H9 (cell line): ENCODE data around the gene FUT9. TPM values are rescaled to one million over a fixed set of nuclear protein-coding genes. Genes with fewer than 3 reads are reported as not detected.
A peak's percentile ranks its signal among the peaks of the same experiment; 100 is the strongest.

Source experiments
- DNase-seq: peaks from one replicate; pipeline ENCODE4 v3.0.0-alpha.2; 2017
- H2AFZ ChIP-seq: one replicate; pipeline ENCODE4 v1.6.1; 2013; ENCODE audit warnings: mild to moderate bottlenecking, low read length, control low read depth, moderate library complexity
- H2AK5ac ChIP-seq: 2 replicates; pipeline ENCODE4 v1.6.1; 2013; ENCODE audit warnings: low read length, control low read depth, mixed read lengths; ENCODE audit not compliant: insufficient read length
- H2BK120ac ChIP-seq: one replicate; pipeline ENCODE4 v1.6.1; 2013; ENCODE audit warnings: low read depth, mild to moderate bottlenecking, low read length, control low read depth, inconsistent platforms; ENCODE audit not compliant: poor library complexity, severe bottlenecking
- H2BK12ac ChIP-seq: 2 replicates; pipeline ENCODE4 v1.6.1; 2013; ENCODE audit warnings: low read length, control low read depth, mixed read lengths, low read depth; ENCODE audit not compliant: insufficient read length
- H2BK15ac ChIP-seq: 2 replicates; pipeline ENCODE4 v1.6.1; 2013; ENCODE audit warnings: low read depth, low read length, control low read depth
- H2BK20ac ChIP-seq: one replicate; pipeline ENCODE4 v1.6.1; 2013; ENCODE audit warnings: low read depth, mild to moderate bottlenecking, low read length, control low read depth, inconsistent platforms; ENCODE audit not compliant: poor library complexity, severe bottlenecking
- H2BK5ac ChIP-seq: 2 replicates; pipeline ENCODE4 v1.6.1; 2013; ENCODE audit warnings: low read length, control low read depth, mixed read lengths; ENCODE audit not compliant: insufficient read length
- H3K14ac ChIP-seq: 2 replicates; pipeline ENCODE4 v1.6.1; 2013; ENCODE audit warnings: low read length, control low read depth; ENCODE audit not compliant: insufficient read depth
- H3K18ac ChIP-seq: 2 replicates; pipeline ENCODE4 v1.6.1; 2013; ENCODE audit warnings: low read depth, mild to moderate bottlenecking, mixed read lengths, low read length, control low read depth; ENCODE audit not compliant: insufficient read length
- H3K23ac ChIP-seq: 2 replicates; pipeline ENCODE4 v1.6.1; 2013; ENCODE audit warnings: low read length, control low read depth, mixed read lengths, low read depth; ENCODE audit not compliant: insufficient read length
- H3K23me2 ChIP-seq: 2 replicates; pipeline ENCODE4 v1.6.1; 2013; ENCODE audit warnings: low read depth, mild to moderate bottlenecking, mixed read lengths, low read length, control low read depth; ENCODE audit not compliant: insufficient read length, poor library complexity, severe bottlenecking
- H3K27ac ChIP-seq: 2 replicates; pipeline ENCODE4 v1.5.1; 2013; ENCODE audit warnings: low read length, control low read depth, mixed read lengths, low read depth; ENCODE audit not compliant: insufficient read length
- H3K27me3 ChIP-seq: 2 replicates; pipeline ENCODE4 v1.6.1; 2013; ENCODE audit warnings: low read length, control low read depth, inconsistent platforms; ENCODE audit not compliant: insufficient read depth
- H3K4ac ChIP-seq: 2 replicates; pipeline ENCODE4 v1.6.1; 2013; ENCODE audit warnings: low read depth, mild to moderate bottlenecking, control low read depth, inconsistent platforms, low read length, moderate library complexity
- H3K4me1 ChIP-seq: 2 replicates; pipeline ENCODE4 v1.6.1; 2013; ENCODE audit warnings: low read length, control low read depth, inconsistent platforms; ENCODE audit not compliant: insufficient read depth
- H3K4me2 ChIP-seq: 2 replicates; pipeline ENCODE4 v1.6.1; 2013; ENCODE audit warnings: low read length, control low read depth, mixed read lengths; ENCODE audit not compliant: insufficient read length, insufficient read depth
- H3K56ac ChIP-seq: 2 replicates; pipeline ENCODE4 v1.6.1; 2013; ENCODE audit warnings: low read depth, mild to moderate bottlenecking, mixed read lengths, low read length, control low read depth; ENCODE audit not compliant: insufficient read length
- H3K79me1 ChIP-seq: 2 replicates; pipeline ENCODE4 v1.6.1; 2013; ENCODE audit warnings: low read depth, mild to moderate bottlenecking, moderate library complexity, low read length, control low read depth, inconsistent platforms; ENCODE audit not compliant: insufficient read depth, poor library complexity, severe bottlenecking
- H3K79me2 ChIP-seq: 2 replicates; pipeline ENCODE4 v1.6.1; 2013; ENCODE audit warnings: low read length, control low read depth, inconsistent platforms; ENCODE audit not compliant: insufficient read depth
- H3K9ac ChIP-seq: 2 replicates; pipeline ENCODE4 v1.6.1; 2013; ENCODE audit warnings: low read length, control low read depth, mixed read lengths; ENCODE audit not compliant: insufficient read length; ENCODE audit errors: extremely low read depth
- H3K9me3 ChIP-seq: one replicate; pipeline ENCODE4 v1.6.1; 2013; ENCODE audit warnings: low read depth, low read length, inconsistent platforms; ENCODE audit not compliant: control insufficient read depth
- H3T11ph ChIP-seq: one replicate; pipeline ENCODE4 v1.6.1; 2013; ENCODE audit warnings: mild to moderate bottlenecking, low read length, control low read depth, inconsistent platforms
- H4K20me1 ChIP-seq: one replicate; pipeline ENCODE4 v1.6.1; 2013; ENCODE audit not compliant: control insufficient read depth, insufficient read length, insufficient read depth
- H4K5ac ChIP-seq: 2 replicates; pipeline ENCODE4 v1.6.1; 2013; ENCODE audit warnings: low read depth, mild to moderate bottlenecking, mixed read lengths, low read length, control low read depth; ENCODE audit not compliant: insufficient read length
- H4K8ac ChIP-seq: replicated peaks from 2 replicates; pipeline ENCODE4 v1.6.1; 2013; ENCODE audit warnings: low read length, control low read depth, mixed read lengths, low read depth; ENCODE audit not compliant: insufficient read length
- H4K91ac ChIP-seq: 2 replicates; pipeline ENCODE4 v1.6.1; 2013; ENCODE audit warnings: low read depth, mild to moderate bottlenecking, moderate library complexity, mixed read lengths, low read length, control low read depth; ENCODE audit not compliant: insufficient read length
- H3K27ac Mint-ChIP-seq, 3 experiments: 2 replicates in 2 of 3; 3 replicates in 1 of 3; pipeline ENCODE4 v1.8.0; 2020 to 2021; ENCODE audit warnings: mixed read lengths in 3 of 3, mild to moderate bottlenecking in 1 of 3, moderate library complexity in 1 of 3
- H3K27me3 Mint-ChIP-seq: 2 replicates; pipeline ENCODE4 v1.8.0; 2021; ENCODE audit warnings: low read depth, mild to moderate bottlenecking, moderate library complexity, mixed read lengths
- H3K36me3 Mint-ChIP-seq, 3 experiments: 2 replicates in 2 of 3; 3 replicates in 1 of 3; pipeline ENCODE4 v1.8.0; 2020 to 2021; ENCODE audit warnings: low read depth in 3 of 3, mixed read lengths in 3 of 3; ENCODE audit not compliant: insufficient read depth in 1 of 3
- H3K4me1 Mint-ChIP-seq, 2 experiments: 2 replicates each; pipeline ENCODE4 v1.8.0; 2020; ENCODE audit warnings: mixed read lengths in 2 of 2
- H3K4me3 Mint-ChIP-seq, 2 experiments: 2 replicates in 1 of 2; 3 replicates in 1 of 2; pipeline ENCODE4 v1.8.0; 2020 to 2021; ENCODE audit warnings: mild to moderate bottlenecking in 2 of 2, mixed read lengths in 2 of 2, moderate library complexity in 1 of 2
- H3K9me3 Mint-ChIP-seq, 2 experiments: 2 replicates in 1 of 2; 3 replicates in 1 of 2; pipeline ENCODE4 v1.8.0; 2020; ENCODE audit warnings: mild to moderate bottlenecking in 2 of 2, mixed read lengths in 2 of 2, moderate library complexity in 1 of 2
- WGBS: extraction: QIAGEN DNeasy Blood & Tissue Kit; methylation state at CpG from one replicate; pipeline ENCODE4 v1.1.7; 2013; ENCODE audit warnings: missing lambda C conversion rate, low lambda C conversion rate, mixed read lengths; ENCODE audit not compliant: insufficient read length; ENCODE audit errors: extremely low coverage; 5-methylcytosine and 5-hydroxymethylcytosine counted together
- total RNA-seq: library from RNA; stranded (reverse); gene quantifications from 2 replicates; pipeline ENCODE4 v1.2.1, GENCODE V29; 2021
- TF ChIP-seq, protein P1 (sequence below): fragments of 200-600 bp; sonication (generic); conservative IDR thresholded peaks from 3 replicates; pipeline ENCODE4 v1.8.0; 2021; ENCODE audit warnings: antibody characterized with exemption, mild to moderate bottlenecking

Gene FUT9
- total RNA-seq, 1 experiment from 2014 or later: 1.6 TPM

DNA sequence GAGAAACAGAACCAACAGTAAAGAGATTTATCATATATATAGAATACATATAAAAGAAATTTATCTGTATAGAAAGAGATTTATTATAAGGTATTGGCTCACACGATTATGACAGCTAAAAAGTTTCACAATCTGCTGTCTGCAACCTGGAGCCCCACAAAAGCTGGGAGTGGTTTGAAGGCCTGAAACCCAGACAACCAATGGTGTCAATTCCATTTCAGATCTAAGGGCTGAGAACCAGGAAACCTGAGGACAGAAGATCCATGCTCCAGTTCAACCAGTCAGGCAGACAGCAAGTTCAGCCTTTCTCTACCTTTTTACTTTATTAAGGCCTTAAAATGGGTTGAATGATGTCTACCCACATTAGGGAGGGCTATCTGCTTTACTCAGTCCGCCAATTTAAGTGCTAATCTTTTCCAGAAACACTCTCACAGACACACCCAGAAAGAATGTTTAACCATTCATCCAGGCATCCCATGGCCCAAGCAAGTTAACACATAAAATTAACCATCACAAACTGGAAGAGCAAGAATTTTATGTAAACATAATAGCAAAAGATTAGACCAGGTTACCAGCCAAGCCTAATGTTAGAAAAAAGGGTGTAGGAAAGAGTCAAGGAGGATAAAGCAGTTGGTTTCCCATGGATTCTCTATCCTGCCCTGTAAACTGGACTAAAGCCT lies 170.9 kb downstream of the FUT9 start:
- peaks cover 6 to 49% (median 14%) of the 10 kb centered on the region in 3 experiments for H3K36me3 Mint-ChIP-seq
- H3K14ac ChIP-seq: no peak overlapping the region

More for the DNA sequence above, 170.9 kb downstream of the FUT9 start:
- Histone ChIP-seq H2BK5ac (no peak overlapping the region), H3K27ac (no peak overlapping the region), H2BK20ac (no peak overlapping the region), H3K56ac (no peak overlapping the region), H3K27me3 (no peaks in the 10 kb centered on the region), H3K9ac (no peak overlapping the region), H3K18ac (no peak overlapping the region), H2AFZ (no peak overlapping the region), H3K23ac (no peak overlapping the region), H3K23me2 (no peaks in the 10 kb centered on the region), H2AK5ac (no peak overlapping the region), H3K79me1 (no peaks in the 10 kb centered on the region), H2BK12ac (no peak overlapping the region), H2BK15ac (no peak overlapping the region), H4K8ac (no peak overlapping the region), H3K4me2 (no peak overlapping the region), H3K9me3 (no peaks in the 10 kb centered on the region), H3K79me2 (no peaks in the 10 kb centered on the region), H4K5ac (no peak overlapping the region), H3K4me1 (peaks cover 4% of the 10 kb centered on the region; the same call in 1 of the 2 replicates), H2BK120ac (no peak overlapping the region), H4K20me1 (no peaks in the 10 kb centered on the region), H3K4ac (no peak overlapping the region), H4K91ac (no peak overlapping the region), H3T11ph (no peak overlapping the region)
- peak overlapping the region in 2 of 3 experiments; percentile 21 to 79; a peak in 4 of 7 replicates for H3K27ac Mint-ChIP-seq
- peaks cover 48 to 54% of the 10 kb centered on the region in 2 experiments for H3K4me1 Mint-ChIP-seq
- TF ChIP-seq, protein P1, sequence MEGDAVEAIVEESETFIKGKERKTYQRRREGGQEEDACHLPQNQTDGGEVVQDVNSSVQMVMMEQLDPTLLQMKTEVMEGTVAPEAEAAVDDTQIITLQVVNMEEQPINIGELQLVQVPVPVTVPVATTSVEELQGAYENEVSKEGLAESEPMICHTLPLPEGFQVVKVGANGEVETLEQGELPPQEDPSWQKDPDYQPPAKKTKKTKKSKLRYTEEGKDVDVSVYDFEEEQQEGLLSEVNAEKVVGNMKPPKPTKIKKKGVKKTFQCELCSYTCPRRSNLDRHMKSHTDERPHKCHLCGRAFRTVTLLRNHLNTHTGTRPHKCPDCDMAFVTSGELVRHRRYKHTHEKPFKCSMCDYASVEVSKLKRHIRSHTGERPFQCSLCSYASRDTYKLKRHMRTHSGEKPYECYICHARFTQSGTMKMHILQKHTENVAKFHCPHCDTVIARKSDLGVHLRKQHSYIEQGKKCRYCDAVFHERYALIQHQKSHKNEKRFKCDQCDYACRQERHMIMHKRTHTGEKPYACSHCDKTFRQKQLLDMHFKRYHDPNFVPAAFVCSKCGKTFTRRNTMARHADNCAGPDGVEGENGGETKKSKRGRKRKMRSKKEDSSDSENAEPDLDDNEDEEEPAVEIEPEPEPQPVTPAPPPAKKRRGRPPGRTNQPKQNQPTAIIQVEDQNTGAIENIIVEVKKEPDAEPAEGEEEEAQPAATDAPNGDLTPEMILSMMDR: no peak
- H3K9me3 Mint-ChIP-seq: peaks cover 16 to 28% of the 10 kb centered on the region in 2 experiments; a peak in 4 of 5 replicates
- WGBS: no CpG with 5 or more reads among the region's 2 CpGs
- H3K27me3 Mint-ChIP-seq: no peaks in the 10 kb centered on the region; the same call in 1 of the 2 replicates
- no peak for DNase-seq
- H3K4me3 Mint-ChIP-seq: no peak overlapping the region
